ENCODE measurements around the gene TPPP3.

The TPPP3 gene

DNA sequence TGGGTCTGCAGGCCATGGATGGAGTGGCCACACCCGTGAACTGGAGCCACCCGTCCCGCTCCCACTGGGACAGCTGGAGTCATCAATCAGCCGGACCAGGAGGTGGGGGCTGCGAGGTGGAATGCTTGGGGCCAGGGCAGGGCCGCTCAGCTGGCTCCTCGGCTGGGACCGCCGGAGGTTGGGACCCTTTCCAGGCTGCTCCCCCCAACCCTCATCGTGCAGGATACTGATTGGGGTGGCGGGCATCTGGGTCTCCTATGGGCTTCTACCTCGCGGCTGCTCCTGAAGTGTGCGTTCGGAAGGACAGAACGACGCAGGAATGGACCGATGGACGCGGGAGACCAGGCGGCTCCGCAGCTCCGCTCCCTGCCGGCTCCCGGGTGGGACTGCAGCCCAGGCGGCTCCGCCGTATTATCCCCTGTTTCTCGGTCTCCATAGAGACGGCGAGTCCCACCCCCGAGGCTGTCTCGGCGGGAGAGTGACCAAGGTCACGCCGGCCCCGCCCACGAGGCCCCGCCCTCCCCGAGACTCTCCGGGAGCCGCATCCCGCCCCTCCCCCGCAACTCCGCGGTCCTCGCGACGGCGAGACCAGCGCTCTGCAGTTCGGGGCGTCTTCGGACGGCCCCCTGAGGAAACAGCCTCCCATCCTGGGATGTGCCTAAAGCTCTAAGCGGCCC is at the start of gene TPPP3:
Gene TPPP3 (minus strand): TSS at position 388 of the 677 bp plus-strand sequence. CDS start 2,387 bp downstream, outside the sequence.
- Histone ChIP-seq H3K36me3 (ENCODE audit: control insufficient read depth, insufficient read depth, low read length) (no peaks in the 10 kb centered on the region), H3K27me3 (ENCODE audit: control insufficient read depth, insufficient read depth, low read length) (peaks cover 52% of the 10 kb centered on the region), H3K4me3 (ENCODE audit: low read depth, low read length) (peak within 1 kb of the TSS; percentile 59), H3K9me3 (ENCODE audit: control insufficient read depth, insufficient read depth, low read length) (no peaks in the 10 kb centered on the region), H3K27ac (ENCODE audit: low read depth, low read length) (no peak within 1 kb of the TSS), H3K4me1 (ENCODE audit: control insufficient read depth, insufficient read depth, low read length) (peaks cover 25% of the 10 kb centered on the region), H3K9ac (ENCODE audit: low read depth, low read length) (no peak within 1 kb of the TSS)

DNA sequence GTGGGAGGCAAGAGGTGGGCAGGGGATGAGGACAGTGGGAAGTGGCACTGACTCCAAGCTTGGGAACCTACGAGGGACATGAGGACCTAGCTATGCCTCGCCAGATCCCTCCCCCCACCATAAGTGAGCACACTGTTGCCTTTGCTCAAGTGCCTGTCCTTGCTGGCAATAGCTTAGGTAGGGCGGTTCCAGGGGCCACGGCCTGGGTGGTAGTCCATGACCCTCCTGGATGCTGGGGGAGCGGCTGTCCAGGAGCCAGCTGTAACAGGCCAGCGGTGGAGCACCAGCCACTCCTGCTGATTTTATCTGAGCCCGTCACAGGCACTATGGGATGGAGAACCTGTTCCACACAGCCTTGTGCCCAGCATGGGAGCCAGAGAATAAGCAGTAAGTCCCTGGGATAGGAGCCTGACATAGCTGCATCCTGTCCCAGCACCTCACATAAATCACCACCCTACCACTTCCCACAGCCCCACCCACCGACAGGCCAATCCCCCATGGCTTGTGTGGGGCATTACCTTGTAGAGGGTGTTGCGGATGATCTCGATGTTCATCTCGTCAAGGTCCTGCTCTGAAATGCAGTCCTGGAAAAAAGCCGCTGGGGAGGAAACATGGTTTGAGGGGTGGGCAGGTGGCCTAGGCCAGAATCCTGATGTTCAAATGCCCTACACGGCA is 49.4 kb upstream of the TPPP3 start:
- no peak overlapping the region for H3K9ac ChIP-seq (ENCODE audit: low read depth, low read length)
- no peak overlapping the region for H3K27ac ChIP-seq (ENCODE audit: low read depth, low read length)
- H3K27me3 ChIP-seq (ENCODE audit: control insufficient read depth, insufficient read depth, low read length) = no peaks in the 10 kb centered on the region
- H3K4me3 ChIP-seq (ENCODE audit: low read depth, low read length) = no peak overlapping the region
- H3K9me3 ChIP-seq (ENCODE audit: control insufficient read depth, insufficient read depth, low read length) = no peaks in the 10 kb centered on the region
- no peaks in the 10 kb centered on the region; the same call in 1 of the 2 replicates for H3K4me1 ChIP-seq (ENCODE audit: control insufficient read depth, insufficient read depth, low read length)
- peaks cover 12% of the 10 kb centered on the region for H3K36me3 ChIP-seq (ENCODE audit: control insufficient read depth, insufficient read depth, low read length)

DNA sequence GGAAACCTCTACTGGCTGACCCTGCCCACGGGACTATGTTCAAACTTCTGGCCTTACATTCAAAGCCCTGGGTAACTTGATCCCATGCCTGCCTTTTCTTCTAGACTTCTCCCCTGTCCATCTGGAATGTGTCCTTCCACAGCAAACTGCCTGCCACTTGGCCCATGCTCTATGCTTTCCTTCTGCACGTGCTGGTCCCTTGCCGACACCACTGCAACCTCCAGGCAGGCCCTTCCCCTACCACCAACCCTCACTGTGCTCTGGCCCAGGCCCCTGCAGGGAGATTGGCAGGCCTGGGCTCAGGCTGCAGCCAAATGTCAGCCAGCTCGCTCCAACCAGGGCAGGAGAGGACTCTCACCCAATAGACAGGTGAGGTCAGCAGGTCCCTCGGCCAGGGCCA is 48.6 kb upstream of the TPPP3 start:
- H3K4me1 ChIP-seq (ENCODE audit: control insufficient read depth, insufficient read depth, low read length) = no peaks in the 10 kb centered on the region; the same call in 1 of the 2 replicates
- H3K27me3 ChIP-seq (ENCODE audit: control insufficient read depth, insufficient read depth, low read length) = no peaks in the 10 kb centered on the region
- no peaks in the 10 kb centered on the region for H3K9me3 ChIP-seq (ENCODE audit: control insufficient read depth, insufficient read depth, low read length)
- no peak overlapping the region for H3K4me3 ChIP-seq (ENCODE audit: low read depth, low read length)
- no peak overlapping the region for H3K27ac ChIP-seq (ENCODE audit: low read depth, low read length)
- no peak overlapping the region for H3K9ac ChIP-seq (ENCODE audit: low read depth, low read length)
- peaks cover 20% of the 10 kb centered on the region for H3K36me3 ChIP-seq (ENCODE audit: control insufficient read depth, insufficient read depth, low read length)

DNA sequence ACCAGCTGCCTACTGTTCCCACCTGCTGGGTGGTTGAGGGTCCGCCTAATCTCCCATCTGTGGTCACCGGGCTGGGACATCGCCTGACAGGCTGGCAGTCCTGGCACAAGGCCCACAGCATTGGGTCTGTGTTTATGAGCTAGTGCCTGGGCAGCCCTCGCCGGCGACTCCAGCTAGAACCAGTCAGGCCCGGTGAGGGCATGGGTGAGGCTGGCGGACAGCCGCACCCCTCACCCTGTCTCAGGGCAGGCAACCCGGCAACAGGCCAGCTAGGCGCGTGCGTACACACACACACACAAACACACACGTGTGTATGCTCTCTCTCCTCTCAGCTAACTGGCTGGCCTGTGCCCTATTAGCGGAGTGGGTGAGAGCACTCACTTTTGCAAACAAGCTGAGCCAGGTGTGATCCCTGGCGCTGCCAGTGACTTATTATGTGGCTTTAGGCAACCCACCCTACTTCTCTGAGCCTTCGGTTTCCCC is 48.0 kb upstream of the TPPP3 start:
- H3K9ac ChIP-seq (ENCODE audit: low read depth, low read length) = no peak overlapping the region
- no peaks in the 10 kb centered on the region for H3K27me3 ChIP-seq (ENCODE audit: control insufficient read depth, insufficient read depth, low read length)
- H3K9me3 ChIP-seq (ENCODE audit: control insufficient read depth, insufficient read depth, low read length) = no peaks in the 10 kb centered on the region
- H3K27ac ChIP-seq (ENCODE audit: low read depth, low read length) = no peak overlapping the region
- no peaks in the 10 kb centered on the region; the same call in 1 of the 2 replicates for H3K4me1 ChIP-seq (ENCODE audit: control insufficient read depth, insufficient read depth, low read length)
- no peak overlapping the region for H3K4me3 ChIP-seq (ENCODE audit: low read depth, low read length)
- H3K36me3 ChIP-seq (ENCODE audit: control insufficient read depth, insufficient read depth, low read length) = peaks cover 26% of the 10 kb centered on the region

- H3K27ac ChIP-seq (ENCODE audit: low read depth, low read length) = no peak overlapping the region
- H3K27me3 ChIP-seq (ENCODE audit: control insufficient read depth, insufficient read depth, low read length) = no peaks in the 10 kb centered on the region
- no peak overlapping the region for H3K4me3 ChIP-seq (ENCODE audit: low read depth, low read length)
- no peak overlapping the region for H3K9ac ChIP-seq (ENCODE audit: low read depth, low read length)
- H3K36me3 ChIP-seq (ENCODE audit: control insufficient read depth, insufficient read depth, low read length) = peaks cover 28% of the 10 kb centered on the region
- no peaks in the 10 kb centered on the region for H3K9me3 ChIP-seq (ENCODE audit: control insufficient read depth, insufficient read depth, low read length)
- H3K4me1 ChIP-seq (ENCODE audit: control insufficient read depth, insufficient read depth, low read length) = no peaks in the 10 kb centered on the region
Measured at GRCh38 chr16:67438824-67439393, 45.6 kb upstream of the TPPP3 start.

DNA sequence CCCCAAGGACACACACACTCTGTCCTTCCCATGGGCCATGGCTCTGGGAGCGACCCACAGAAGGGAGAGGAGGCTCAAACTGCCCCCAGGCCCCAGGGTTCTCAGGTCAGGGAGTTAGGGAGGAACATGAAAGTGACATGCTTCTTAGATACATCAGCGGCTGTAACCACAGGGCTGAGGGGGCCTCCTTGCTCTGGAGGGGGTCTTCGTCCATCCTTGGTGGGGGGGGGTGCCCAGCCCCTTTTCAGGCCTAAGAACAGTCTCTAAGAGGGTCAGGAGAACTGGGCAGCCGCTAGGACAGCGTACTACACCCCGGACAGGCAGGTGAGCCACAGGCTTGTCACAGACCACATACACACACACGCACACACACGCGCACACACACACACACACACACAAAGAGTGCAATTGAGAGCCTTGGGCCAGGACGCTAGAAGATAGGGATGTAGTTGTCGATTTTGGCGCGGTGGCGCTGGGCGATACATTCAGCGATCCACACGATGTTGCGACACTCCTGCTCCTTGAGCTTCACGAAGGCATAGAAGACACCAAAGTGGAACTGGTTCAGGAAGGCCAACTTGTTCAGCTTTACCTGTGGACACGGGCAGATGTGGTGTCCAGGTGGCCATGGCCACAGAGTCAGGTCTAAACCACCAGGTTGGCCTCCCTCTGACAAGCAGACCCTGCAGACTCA is 44.9 kb upstream of the TPPP3 start:
- peaks cover 28% of the 10 kb centered on the region for H3K36me3 ChIP-seq (ENCODE audit: control insufficient read depth, insufficient read depth, low read length)
- no peaks in the 10 kb centered on the region for H3K9me3 ChIP-seq (ENCODE audit: control insufficient read depth, insufficient read depth, low read length)
- no peak overlapping the region for H3K4me3 ChIP-seq (ENCODE audit: low read depth, low read length)
- H3K27ac ChIP-seq (ENCODE audit: low read depth, low read length) = no peak overlapping the region
- H3K9ac ChIP-seq (ENCODE audit: low read depth, low read length) = no peak overlapping the region
- no peaks in the 10 kb centered on the region for H3K4me1 ChIP-seq (ENCODE audit: control insufficient read depth, insufficient read depth, low read length)
- H3K27me3 ChIP-seq (ENCODE audit: control insufficient read depth, insufficient read depth, low read length) = no peaks in the 10 kb centered on the region

GRCh38 chr16:67437513-67437912 is 44.2 kb upstream of the TPPP3 start:
- no peak overlapping the region for H3K9ac ChIP-seq (ENCODE audit: low read depth, low read length)
- no peak overlapping the region for H3K27ac ChIP-seq (ENCODE audit: low read depth, low read length)
- peaks cover 28% of the 10 kb centered on the region for H3K36me3 ChIP-seq (ENCODE audit: control insufficient read depth, insufficient read depth, low read length)
- no peaks in the 10 kb centered on the region for H3K27me3 ChIP-seq (ENCODE audit: control insufficient read depth, insufficient read depth, low read length)
- H3K9me3 ChIP-seq (ENCODE audit: control insufficient read depth, insufficient read depth, low read length) = no peaks in the 10 kb centered on the region
- H3K4me1 ChIP-seq (ENCODE audit: control insufficient read depth, insufficient read depth, low read length) = peaks cover 6% of the 10 kb centered on the region; the same call in 1 of the 2 replicates
- H3K4me3 ChIP-seq (ENCODE audit: low read depth, low read length) = no peak overlapping the region

DNA sequence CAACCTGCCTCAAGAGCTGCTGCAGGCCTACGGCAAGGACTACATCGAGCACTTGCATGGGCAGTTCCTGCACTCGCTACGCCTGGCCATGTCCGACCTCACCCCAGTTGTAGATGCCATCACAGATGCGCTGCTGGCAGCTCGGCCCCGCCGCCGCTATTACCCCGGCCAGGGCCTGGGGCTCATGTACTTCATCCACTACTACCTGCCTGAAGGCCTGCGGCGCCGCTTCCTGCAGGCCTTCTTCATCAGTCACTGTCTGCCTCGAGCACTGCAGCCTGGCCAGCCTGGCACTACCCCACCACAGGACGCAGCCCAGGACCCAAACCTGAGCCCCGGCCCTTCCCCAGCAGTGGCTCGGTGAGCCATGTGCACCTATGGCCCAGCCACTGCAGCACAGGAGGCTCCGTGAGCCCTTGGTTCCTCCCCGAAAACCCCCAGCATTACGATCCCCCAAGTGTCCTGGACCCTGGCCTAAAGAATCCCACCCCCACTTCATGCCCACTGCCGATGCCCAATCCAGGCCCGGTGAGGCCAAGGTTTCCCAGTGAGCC is 43.4 kb upstream of the TPPP3 start:
- H3K9me3 ChIP-seq (ENCODE audit: control insufficient read depth, insufficient read depth, low read length) = no peaks in the 10 kb centered on the region
- peaks cover 12% of the 10 kb centered on the region for H3K4me1 ChIP-seq (ENCODE audit: control insufficient read depth, insufficient read depth, low read length)
- no peak overlapping the region for H3K9ac ChIP-seq (ENCODE audit: low read depth, low read length)
- no peak overlapping the region for H3K27ac ChIP-seq (ENCODE audit: low read depth, low read length)
- H3K27me3 ChIP-seq (ENCODE audit: control insufficient read depth, insufficient read depth, low read length) = no peaks in the 10 kb centered on the region
- H3K36me3 ChIP-seq (ENCODE audit: control insufficient read depth, insufficient read depth, low read length) = peaks cover 28% of the 10 kb centered on the region
- no peak overlapping the region for H3K4me3 ChIP-seq (ENCODE audit: low read depth, low read length)

DNA sequence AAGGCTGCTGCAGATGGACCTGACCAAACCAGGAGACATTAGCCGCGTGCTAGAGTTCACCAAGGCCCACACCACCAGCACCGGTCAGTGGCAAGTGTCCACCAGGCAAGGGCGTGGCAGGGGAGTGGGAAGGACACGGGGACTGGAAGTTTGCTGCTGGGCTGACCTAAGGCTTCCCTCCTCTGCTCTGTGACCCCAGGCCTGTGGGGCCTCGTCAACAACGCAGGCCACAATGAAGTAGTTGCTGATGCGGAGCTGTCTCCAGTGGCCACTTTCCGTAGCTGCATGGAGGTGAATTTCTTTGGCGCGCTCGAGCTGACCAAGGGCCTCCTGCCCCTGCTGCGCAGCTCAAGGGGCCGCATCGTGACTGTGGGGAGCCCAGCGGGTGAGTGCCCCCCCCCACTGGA is 42.5 kb upstream of the TPPP3 start:
- Histone ChIP-seq H3K4me1 (ENCODE audit: control insufficient read depth, insufficient read depth, low read length) (peaks cover 14% of the 10 kb centered on the region), H3K4me3 (ENCODE audit: low read depth, low read length) (no peak overlapping the region), H3K27me3 (ENCODE audit: control insufficient read depth, insufficient read depth, low read length) (no peaks in the 10 kb centered on the region), H3K9ac (ENCODE audit: low read depth, low read length) (no peak overlapping the region), H3K27ac (ENCODE audit: low read depth, low read length) (no peak overlapping the region), H3K36me3 (ENCODE audit: control insufficient read depth, insufficient read depth, low read length) (peaks cover 28% of the 10 kb centered on the region), H3K9me3 (ENCODE audit: control insufficient read depth, insufficient read depth, low read length) (no peaks in the 10 kb centered on the region)

GRCh38 chr16:67433131-67433719 is 39.9 kb upstream of the TPPP3 start:
- Histone ChIP-seq H3K27ac (ENCODE audit: low read depth, low read length) (no peak overlapping the region), H3K4me1 (ENCODE audit: control insufficient read depth, insufficient read depth, low read length) (peaks cover 27% of the 10 kb centered on the region), H3K9me3 (ENCODE audit: control insufficient read depth, insufficient read depth, low read length) (no peaks in the 10 kb centered on the region), H3K27me3 (ENCODE audit: control insufficient read depth, insufficient read depth, low read length) (peaks cover 19% of the 10 kb centered on the region), H3K4me3 (ENCODE audit: low read depth, low read length) (no peak overlapping the region), H3K9ac (ENCODE audit: low read depth, low read length) (no peak overlapping the region), H3K36me3 (ENCODE audit: control insufficient read depth, insufficient read depth, low read length) (peaks cover 21% of the 10 kb centered on the region)
